GM23248 (cell line): ENCODE results near the gene SYNGR3. TPM values are rescaled to one million over a fixed set of nuclear protein-coding genes. Genes with fewer than 3 reads are reported as not detected.

Experiments
- DNase-seq: peaks from one replicate; pipeline ENCODE4 v3.0.0-alpha.2; 2015
- H2AFZ ChIP-seq: fragments of 200-600 bp; sonication (generic); 2 replicates; pipeline ENCODE4 v1.6.1; 2016; ENCODE audit warnings: antibody characterized with exemption
- H3F3A ChIP-seq: fragments of 200-600 bp; sonication (generic); 2 replicates; pipeline ENCODE4 v1.6.1; 2016; ENCODE audit warnings: mild to moderate bottlenecking, antibody characterized with exemption, mixed run types; ENCODE audit not compliant: insufficient read depth
- H3K27ac ChIP-seq: fragments of 200-600 bp; sonication (generic); 2 replicates; pipeline ENCODE4 v1.5.1; 2016; ENCODE audit warnings: mild to moderate bottlenecking
- H3K27me3 ChIP-seq: fragments of 200-600 bp; sonication (generic); replicated peaks from 2 replicates; pipeline ENCODE4 v1.6.1; 2016; ENCODE audit warnings: mild to moderate bottlenecking; ENCODE audit not compliant: insufficient read depth
- H3K36me3 ChIP-seq: fragments of 200-600 bp; sonication (generic); 2 replicates; pipeline ENCODE4 v1.6.1; 2016; ENCODE audit warnings: low read depth, mild to moderate bottlenecking
- H3K4me1 ChIP-seq: fragments of 200-600 bp; sonication (generic); 2 replicates; pipeline ENCODE4 v1.6.1; 2016; ENCODE audit warnings: mild to moderate bottlenecking; ENCODE audit not compliant: insufficient read depth
- H3K4me2 ChIP-seq: fragments of 200-600 bp; sonication (generic); one replicate; pipeline ENCODE4 v1.6.1; 2016; ENCODE audit warnings: mild to moderate bottlenecking; ENCODE audit not compliant: unreplicated experiment
- H3K4me3 ChIP-seq: fragments of 200-600 bp; sonication (generic); 2 replicates; pipeline ENCODE4 v1.5.1; 2016; ENCODE audit warnings: mild to moderate bottlenecking
- H3K79me2 ChIP-seq: fragments of 200-600 bp; sonication (generic); 2 replicates; pipeline ENCODE4 v1.6.1; 2016; ENCODE audit warnings: mild to moderate bottlenecking; ENCODE audit not compliant: insufficient read depth
- H3K9ac ChIP-seq: fragments of 200-600 bp; sonication (generic); 2 replicates; pipeline ENCODE4 v1.6.1; 2016; ENCODE audit warnings: mild to moderate bottlenecking
- H3K9me2 ChIP-seq: fragments of 200-600 bp; sonication (generic); 2 replicates; pipeline ENCODE4 v1.6.1; 2016; ENCODE audit warnings: mixed run types, mild to moderate bottlenecking, moderate library complexity; ENCODE audit not compliant: insufficient read depth
- H3K9me3 ChIP-seq: fragments of 200-600 bp; sonication (generic); one replicate; pipeline ENCODE4 v1.6.1; 2017; ENCODE audit warnings: low read depth
- H4K20me1 ChIP-seq: fragments of 200-600 bp; sonication (generic); 2 replicates; pipeline ENCODE4 v1.6.0; 2016; ENCODE audit not compliant: insufficient read depth
- EZH2 ChIP-seq: fragments of 200-600 bp; sonication (generic); IDR thresholded peaks from 2 replicates; pipeline ENCODE4 v1.6.1; 2018; ENCODE audit warnings: antibody characterized with exemption, mild to moderate bottlenecking; ENCODE audit not compliant: insufficient read depth, poor library complexity, severe bottlenecking
- EZH2phosphoT487 ChIP-seq: fragments of 200-600 bp; sonication (generic); IDR thresholded peaks from 2 replicates; pipeline ENCODE4 v1.6.1; 2018; ENCODE audit warnings: antibody characterized with exemption, moderate library complexity, mild to moderate bottlenecking, low read depth; ENCODE audit not compliant: insufficient read depth
- WGBS, 2 experiments: methylation state at CpG; one replicate each; pipeline ENCODE4 v1.1.6; 2015 to 2017; ENCODE audit warnings: low lambda C conversion rate in 2 of 2, low coverage in 1 of 2; ENCODE audit errors: missing lambda C conversion rate in 2 of 2; 5-methylcytosine and 5-hydroxymethylcytosine counted together
- in situ Hi-C: fragments of 300-500 bp; cut with MboI; formaldehyde crosslinking; loops from 2 replicates; pipeline ENCODE4 v1.15.0; 2020
- polyA plus RNA-seq: library from polyadenylated mRNA; unstranded; fragments of >200 nt; fragmentation: Nextera tagmentation; extraction: Ambion mirVana; gene quantifications from 2 replicates; pipeline ENCODE4 v1.2.1, GENCODE V29; 2016
- total RNA-seq: library from RNA; depleted of rRNA; stranded (reverse); fragments of >200 nt; shearing (Covaris generic); gene quantifications from 2 replicates; pipeline ENCODE4 v1.2.3, GENCODE V29; 2014

Gene SYNGR3
- total and polyA plus RNA-seq, 2 experiments from 2014 or later, result 0.22 to 1.3 TPM

GRCh38 chr16:1974157-1975070 lies 15.4 kb upstream of the SYNGR3 start:
- Histone ChIP-seq H3K9me2 (no peaks in the 10 kb centered on the region), H3K27ac (no peak overlapping the region), H3K9me3 (no peaks in the 10 kb centered on the region), H3K4me2 (no peak overlapping the region), H2AFZ (no peak overlapping the region), H3F3A (no peaks in the 10 kb centered on the region), H3K36me3 (no peaks in the 10 kb centered on the region; the same call in 1 of the 2 replicates), H3K4me3 (no peak overlapping the region), H4K20me1 (no peaks in the 10 kb centered on the region), H3K9ac (no peak overlapping the region), H3K27me3 (0 out of 2 replicates have a peak, but pooled peaks cover 1% of the 10 kb centered on the region), H3K79me2 (peaks cover 30% of the 10 kb centered on the region), H3K4me1 (0 out of 2 replicates have a peak, but pooled peaks cover 6% of the 10 kb centered on the region)
- DNase-seq, result no peak
- TF ChIP-seq EZH2phosphoT487 (no peak), EZH2 (no peak)
- 94% methylated on average over 39 to 42 of the region's 42 CpGs for WGBS, 2 experiments
- in situ Hi-C loops, result no loop called here

GRCh38 chr16:1975432-1976215 lies 14.1 kb upstream of the SYNGR3 start:
- no peak overlapping the region for H3K9ac ChIP-seq
- no peaks in the 10 kb centered on the region for H3K9me2 ChIP-seq
- H3K79me2 ChIP-seq, result peaks cover 29% of the 10 kb centered on the region
- WGBS, 2 experiments, result 92 to 93% methylated on average over 32 of the region's 33 CpGs
- H3K9me3 ChIP-seq, result no peaks in the 10 kb centered on the region
- 0 out of 2 replicates have a peak, but pooled peaks cover 6% of the 10 kb centered on the region for H3K4me1 ChIP-seq
- in situ Hi-C loops, result no loop called here
- no peak overlapping the region for H3K27ac ChIP-seq
- no peaks in the 10 kb centered on the region for H3F3A ChIP-seq
- TF ChIP-seq EZH2 (no peak), EZH2phosphoT487 (no peak)
- H3K4me2 ChIP-seq, result no peak overlapping the region
- no peak for DNase-seq
- H2AFZ ChIP-seq, result no peak overlapping the region
- H3K36me3 ChIP-seq, result no peaks in the 10 kb centered on the region; the same call in 1 of the 2 replicates
- H3K4me3 ChIP-seq, result no peak overlapping the region
- peaks cover 12% of the 10 kb centered on the region; the same call in 1 of the 2 replicates for H3K27me3 ChIP-seq
- no peaks in the 10 kb centered on the region for H4K20me1 ChIP-seq

- Histone ChIP-seq H3K36me3 (no peaks in the 10 kb centered on the region; the same call in 1 of the 2 replicates), H3K27ac (no peak overlapping the region), H3F3A (no peaks in the 10 kb centered on the region), H3K4me3 (no peak overlapping the region), H3K79me2 (peaks cover 24% of the 10 kb centered on the region), H3K9me2 (no peaks in the 10 kb centered on the region), H3K27me3 (peaks cover 18% of the 10 kb centered on the region), H3K4me2 (no peak overlapping the region), H4K20me1 (no peaks in the 10 kb centered on the region), H3K9me3 (no peaks in the 10 kb centered on the region), H3K4me1 (0 out of 2 replicates have a peak, but pooled peaks cover 1% of the 10 kb centered on the region), H2AFZ (no peak overlapping the region), H3K9ac (no peak overlapping the region)
- in situ Hi-C loops, result no loop called here
- TF ChIP-seq EZH2, result no peak
- TF ChIP-seq EZH2phosphoT487, result no peak
- WGBS, 2 experiments, result 95% methylated on average over 8 of the region's 8 CpGs
- no peak for DNase-seq
Measured at GRCh38 chr16:1976216-1976520, 13.6 kb upstream of the SYNGR3 start.
